A549 (cell line): ENCODE data around the gene ADCY6. TPM values are rescaled to one million over a fixed set of nuclear protein-coding genes. Genes with fewer than 3 reads are reported as not detected.

Experiments
- ATAC-seq, 2 experiments: fragments of 200-7000 bp in 1 of 2; fragments of >200 bp in 1 of 2; cut with Nextera tagmentation in 1 of 2; cut with Tn5 transposase in 1 of 2; 3 replicates each; pipeline versions ENCODE4 v1.8.0 to v1.9.1; 2018 to 2020; ENCODE audit warnings: mild to moderate bottlenecking in 1 of 2, moderate library complexity in 1 of 2
- CTCF ChIA-PET: fragments of 300-600 bp; sonication (Branson Sonifier 250); formaldehyde crosslinking; extraction: SDS; loops from one replicate; lab custom pipeline; 2021; ENCODE audit warnings: antibody characterized with exemption, inconsistent platforms; lab: Yijun Ruan, JAX
- POLR2A ChIA-PET: fragments of 350-600 bp; formaldehyde crosslinking; extraction: SDS; loops from one replicate; lab custom pipeline; 2021; ENCODE audit warnings: antibody characterized with exemption, inconsistent platforms; lab: Yijun Ruan, JAX
- DNase-seq, 2 experiments: peaks; one replicate each; pipeline versions ENCODE4 v3.0.0 to v3.0.0-alpha.2; 2011 to 2016; ENCODE audit warnings: low read depth in 1 of 2, low spot score in 1 of 2
- FAIRE-seq: peaks from 2 replicates; lab custom pipeline; 2011; peaks lifted over from hg19 to GRCh38; lab: Jason Lieb, UNC
- H3K27ac ChIP-seq, 2 experiments: fragments of >200 bp; sonication (Bioruptor Twin); formaldehyde crosslinking; 3 replicates each; pipeline ENCODE4 v1.5.1; 2016 to 2017
- H3K4me1 ChIP-seq: fragments of >200 bp; sonication (Bioruptor Twin); formaldehyde crosslinking; 3 replicates; pipeline ENCODE4 v1.6.1; 2016
- H3K4me2 ChIP-seq: fragments of >200 bp; sonication (Bioruptor Twin); formaldehyde crosslinking; 3 replicates; pipeline ENCODE4 v1.6.1; 2016
- H3K4me3 ChIP-seq: fragments of >200 bp; sonication (Bioruptor Twin); formaldehyde crosslinking; 3 replicates; pipeline ENCODE4 v1.5.1; 2016
- H3K9me3 ChIP-seq: fragments of >200 bp; sonication (Bioruptor Twin); formaldehyde crosslinking; 3 replicates; pipeline ENCODE4 v1.6.1; 2016
- BCL3 ChIP-seq: fragments of >200 bp; sonication (Bioruptor Twin); formaldehyde crosslinking; IDR thresholded peaks from 3 replicates; pipeline ENCODE4 v1.6.1; 2016
- BHLHE40 ChIP-seq: IDR thresholded peaks from 2 replicates; pipeline ENCODE4 v1.6.1; 2012; ENCODE audit warnings: low read depth, low read length, inconsistent platforms
- CBX8 ChIP-seq: fragments of 200-600 bp; sonication (generic); IDR thresholded peaks from 2 replicates; pipeline ENCODE4 v1.6.1; 2016
- CEBPB ChIP-seq, 2 experiments: fragments of >200 bp in 1 of 2; sonication (Bioruptor Twin) in 1 of 2; formaldehyde crosslinking in 1 of 2; IDR thresholded peaks; 2 replicates each; pipeline ENCODE4 v1.6.1; 2012 to 2016
- CHD2 ChIP-seq: fragments of 150-350 bp; IDR thresholded peaks from 2 replicates; pipeline ENCODE4 v1.6.1; 2014; ENCODE audit warnings: low read length; ENCODE audit not compliant: partially characterized antibody
- CHD4 ChIP-seq: fragments of 200-600 bp; sonication (generic); IDR thresholded peaks from 2 replicates; pipeline ENCODE4 v1.6.1; 2016; ENCODE audit warnings: antibody characterized with exemption, mild to moderate bottlenecking, borderline replicate concordance
- CTCF ChIP-seq: fragments of >200 bp; sonication (Bioruptor Twin); formaldehyde crosslinking; IDR thresholded peaks from 3 replicates; pipeline ENCODE4 v1.5.1; 2016
- E2F6 ChIP-seq: IDR thresholded peaks from 2 replicates; pipeline ENCODE4 v1.6.1; 2012; ENCODE audit warnings: low read depth, borderline replicate concordance
- ELK1 ChIP-seq: fragments of 150-350 bp; IDR thresholded peaks from 2 replicates; pipeline ENCODE4 v1.6.1; 2014; ENCODE audit warnings: low read depth, mild to moderate bottlenecking, low read length
- ESRRA ChIP-seq: fragments of 150-350 bp; IDR thresholded peaks from 2 replicates; pipeline ENCODE4 v1.6.1; 2014; ENCODE audit warnings: mild to moderate bottlenecking, low read length, borderline replicate concordance
- GATA3 ChIP-seq: IDR thresholded peaks from 2 replicates; pipeline ENCODE4 v1.6.1; 2012; ENCODE audit warnings: borderline replicate concordance
- HES2 ChIP-seq: fragments of >200 bp; sonication (Bioruptor Twin); formaldehyde crosslinking; IDR thresholded peaks from 2 replicates; pipeline ENCODE4 v1.6.1; 2016
- HOXB13 ChIP-seq: fragments of 250-450 bp; sonication (Bioruptor Pico); IDR thresholded peaks from 2 replicates; pipeline ENCODE4 v1.5.0; 2020; ENCODE audit warnings: low read depth, mild to moderate bottlenecking, moderate library complexity
- MAZ ChIP-seq: fragments of 150-350 bp; IDR thresholded peaks from 2 replicates; pipeline ENCODE4 v1.6.1; 2014; ENCODE audit warnings: antibody characterized with exemption, low read depth, low read length, borderline replicate concordance
- MYC ChIP-seq: IDR thresholded peaks from 2 replicates; pipeline ENCODE4 v1.6.1; 2012; ENCODE audit warnings: mild to moderate bottlenecking, inconsistent platforms, low read length, improper control_type of control experiment, borderline replicate concordance
- NFE2L2 ChIP-seq: fragments of 150-350 bp; conservative IDR thresholded peaks from 2 replicates; pipeline ENCODE4 v1.6.1; 2014; ENCODE audit warnings: low read length
- NR3C1 ChIP-seq: fragments of >200 bp; sonication (Bioruptor Twin); formaldehyde crosslinking; IDR thresholded peaks from 3 replicates; pipeline ENCODE4 v1.6.1; 2017
- PBX3 ChIP-seq: IDR thresholded peaks from 2 replicates; pipeline ENCODE4 v1.6.1; 2012
- PHF8 ChIP-seq: fragments of 200-600 bp; sonication (generic); IDR thresholded peaks from 2 replicates; pipeline ENCODE4 v1.6.1; 2016; ENCODE audit warnings: low read depth, mild to moderate bottlenecking, antibody characterized with exemption, moderate library complexity, borderline replicate concordance
- POLR2AphosphoS2 ChIP-seq: conservative IDR thresholded peaks from 2 replicates; pipeline ENCODE4 v1.6.1; 2012; ENCODE audit warnings: low read length, improper control_type of control experiment, inconsistent platforms
- RAD21 ChIP-seq, 2 experiments: fragments of >200 bp in 1 of 2; sonication (Bioruptor Twin) in 1 of 2; formaldehyde crosslinking in 1 of 2; IDR thresholded peaks in 1 of 2; conservative IDR thresholded peaks in 1 of 2; 2 replicates in 1 of 2; 3 replicates in 1 of 2; pipeline ENCODE4 v1.6.1; 2012 to 2018; ENCODE audit warnings: inconsistent platforms in 1 of 2
- RCOR1 ChIP-seq: fragments of 150-350 bp; IDR thresholded peaks from 2 replicates; pipeline ENCODE4 v1.6.1; 2014; ENCODE audit warnings: antibody characterized with exemption, low read length, low read depth
- REST ChIP-seq: fragments of 200-600 bp; sonication (generic); IDR thresholded peaks from 2 replicates; pipeline ENCODE4 v1.6.1; 2016; ENCODE audit warnings: antibody characterized with exemption, mild to moderate bottlenecking, moderate library complexity
- SREBF2 ChIP-seq: fragments of 450-650 bp; IDR thresholded peaks from 2 replicates; pipeline ENCODE4 v1.6.1; 2014; ENCODE audit warnings: mild to moderate bottlenecking, moderate library complexity
- TFCP2L1 ChIP-seq: fragments of 250-450 bp; sonication (Bioruptor Pico); IDR thresholded peaks from 2 replicates; pipeline ENCODE4 v1.5.0; 2021; ENCODE audit warnings: mild to moderate bottlenecking
- ZSCAN20 ChIP-seq: fragments of 250-450 bp; sonication (Bioruptor Pico); IDR thresholded peaks from 2 replicates; pipeline ENCODE4 v1.8.0; 2022; ENCODE audit warnings: mild to moderate bottlenecking, moderate library complexity
- WGBS: methylation state at CpG from one replicate; pipeline ENCODE4 v1.1.6; 2017; ENCODE audit errors: missing lambda C conversion rate; 5-methylcytosine and 5-hydroxymethylcytosine counted together
- polyA plus RNA-seq, 4 experiments: library from polyadenylated mRNA; depleted of rRNA in 3 of 4; stranded (reverse); fragments of >200 nt; fragmentation: RNase III in 1 of 4; extraction: RNeasy Plus Mini Kit Qiagen cat#74134 plus additional on column Dnase treatment in 1 of 4; gene quantifications; 2 replicates in 3 of 4; 3 replicates in 1 of 4; pipeline ENCODE4 v1.2.3, GENCODE V29; 2011 to 2017

Gene ADCY6
- polyA plus RNA-seq, 2 of the 4 experiments (the other 2 are of a cell fraction), result 16.3 to 20.8 TPM

GRCh38 chr12:48767521-48767920, 21.4 kb downstream of the ADCY6 start:
- no peak overlapping the region for H3K4me3 ChIP-seq
- ATAC-seq, result no peak
- no peak for TF ChIP-seq CBX8
- no peak for TF ChIP-seq SREBF2
- no peak for TF ChIP-seq NR3C1
- no peak for TF ChIP-seq RAD21 (conservative IDR thresholded peaks at IDR 0.05 in 1 of 2, IDR thresholded peaks at IDR 0.05 in 1 of 2)
- no peak for TF ChIP-seq CEBPB (IDR thresholded peaks at IDR 0.05)
- no peak for TF ChIP-seq ESRRA
- TF ChIP-seq MAZ, result no peak
- TF ChIP-seq ZSCAN20 (CRISPR knock-in tag), result no peak
- no peak for TF ChIP-seq CHD4
- no peak for TF ChIP-seq PBX3
- no peak for TF ChIP-seq PHF8
- ChIA-PET POLR2A (no interaction called here), CTCF (interaction anchor here (1.0 to 9.0 kb wide), 3 partner anchors 14 to 47 kb away, joined by 4 to 82 read pairs (median 13); no protein-coding TSS in a partner anchor)
- no peaks in the 10 kb centered on the region for H3K4me1 ChIP-seq
- H3K27ac ChIP-seq, result no peak overlapping the region
- 94% methylated on average over 6 of the region's 6 CpGs for WGBS
- FAIRE-seq, result no peak
- no peak for DNase-seq
- no peak overlapping the region for H3K4me2 ChIP-seq
- H3K9me3 ChIP-seq, result no peaks in the 10 kb centered on the region

GRCh38 chr12:48767047-48767446, 21.8 kb downstream of the ADCY6 start:
- no peak overlapping the region for H3K4me2 ChIP-seq
- 85% methylated on average over 3 of the region's 4 CpGs for WGBS
- H3K4me3 ChIP-seq, result no peak overlapping the region
- no peak overlapping the region for H3K27ac ChIP-seq
- ATAC-seq (no peak), FAIRE-seq (no peak), DNase-seq (no peak)
- no peaks in the 10 kb centered on the region for H3K9me3 ChIP-seq
- ChIA-PET POLR2A (no interaction called here), CTCF (interaction anchor here (1.5 to 9.0 kb wide), 3 partner anchors 14 to 29 kb away, joined by 3 to 82 read pairs (median 13); no protein-coding TSS in a partner anchor)
- TF ChIP-seq POLR2AphosphoS2 (no peak), CTCF (no peak), BCL3 (no peak), TFCP2L1 (CRISPR knock-in tag) (no peak), E2F6 (no peak), GATA3 (no peak), HES2 (no peak), RCOR1 (no peak), MYC (no peak), NFE2L2 (no peak), CHD2 (no peak), HOXB13 (CRISPR knock-in tag) (no peak), ELK1 (no peak), CEBPB (IDR thresholded peaks at IDR 0.05) (no peak), RAD21 (conservative IDR thresholded peaks at IDR 0.05 in 1 of 2, IDR thresholded peaks at IDR 0.05 in 1 of 2) (no peak), REST (no peak), BHLHE40 (no peak), MAZ (no peak)
- no peaks in the 10 kb centered on the region for H3K4me1 ChIP-seq
